Hepatocyte (in vitro differentiated cells): ENCODE data around the gene PPA2. TPM values are rescaled to one million over a fixed set of nuclear protein-coding genes. Genes with fewer than 3 reads are reported as not detected.

Source experiments
- DNase-seq: peaks from one replicate; pipeline ENCODE4 v3.0.0-alpha.2; 2016; ENCODE audit warnings: low spot score
- H2AFZ ChIP-seq: fragments of 200-600 bp; sonication (generic); 2 replicates; pipeline ENCODE4 v1.6.0; 2016; ENCODE audit warnings: antibody characterized with exemption, mild to moderate bottlenecking
- H3K27ac ChIP-seq: fragments of 200-600 bp; sonication (generic); 2 replicates; pipeline ENCODE4 v1.5.1; 2016; ENCODE audit warnings: mild to moderate bottlenecking
- H3K27me3 ChIP-seq: fragments of 200-600 bp; sonication (generic); 2 replicates; pipeline ENCODE4 v1.6.1; 2016
- H3K36me3 ChIP-seq: fragments of 200-600 bp; sonication (generic); replicated peaks from 2 replicates; pipeline ENCODE4 v1.5.1; 2016; ENCODE audit warnings: low read depth; ENCODE audit not compliant: insufficient read depth
- H3K4me1 ChIP-seq: fragments of 200-600 bp; sonication (generic); 2 replicates; pipeline ENCODE4 v1.5.1; 2016; ENCODE audit warnings: mild to moderate bottlenecking, moderate library complexity; ENCODE audit not compliant: insufficient read depth
- H3K4me2 ChIP-seq: fragments of 200-600 bp; sonication (generic); 2 replicates; pipeline ENCODE4 v1.6.0; 2016
- H3K4me3 ChIP-seq: fragments of 200-600 bp; sonication (generic); 2 replicates; pipeline ENCODE4 v1.5.1; 2016; ENCODE audit warnings: mild to moderate bottlenecking
- H3K79me2 ChIP-seq: fragments of 200-600 bp; sonication (generic); 2 replicates; pipeline ENCODE4 v1.6.0; 2017; ENCODE audit warnings: mild to moderate bottlenecking
- H3K9me2 ChIP-seq: fragments of 200-600 bp; sonication (generic); replicated peaks from 2 replicates; pipeline ENCODE4 v1.6.0; 2017; ENCODE audit warnings: mild to moderate bottlenecking; ENCODE audit not compliant: insufficient read depth
- H3K9me3 ChIP-seq: fragments of 200-600 bp; sonication (generic); 2 replicates; pipeline ENCODE4 v1.5.1; 2016; ENCODE audit warnings: low read depth, mild to moderate bottlenecking
- H4K20me1 ChIP-seq: fragments of 200-600 bp; sonication (generic); 2 replicates; pipeline ENCODE4 v1.6.0; 2016; ENCODE audit warnings: mild to moderate bottlenecking; ENCODE audit not compliant: insufficient read depth, poor library complexity, severe bottlenecking
- CTCF ChIP-seq: fragments of 200-600 bp; sonication (generic); IDR thresholded peaks from 2 replicates; pipeline ENCODE4 v1.5.1; 2016; ENCODE audit warnings: antibody characterized with exemption, mild to moderate bottlenecking; ENCODE audit not compliant: poor library complexity
- EZH2 ChIP-seq: fragments of 200-600 bp; sonication (generic); IDR thresholded peaks from 2 replicates; pipeline ENCODE4 v1.6.1; 2016; ENCODE audit warnings: antibody characterized with exemption, mild to moderate bottlenecking, borderline replicate concordance
- EZH2phosphoT487 ChIP-seq: fragments of 200-600 bp; sonication (generic); IDR thresholded peaks from one replicate; pipeline ENCODE4 v1.6.1; 2018; ENCODE audit warnings: antibody characterized with exemption, mild to moderate bottlenecking, low read depth, moderate library complexity; ENCODE audit not compliant: unreplicated experiment, severe bottlenecking
- WGBS: methylation state at CpG from one replicate; pipeline ENCODE4 v1.1.6; 2016; ENCODE audit warnings: low lambda C conversion rate; ENCODE audit errors: missing lambda C conversion rate; 5-methylcytosine and 5-hydroxymethylcytosine counted together
- polyA plus RNA-seq: library from polyadenylated mRNA; unstranded; fragments of >200 nt; fragmentation: Nextera tagmentation; extraction: Ambion mirVana; gene quantifications from 2 replicates; pipeline ENCODE4 v1.2.1, GENCODE V29; 2016
- total RNA-seq: library from RNA; depleted of rRNA; stranded (reverse); fragments of >200 nt; gene quantifications from 2 replicates; pipeline ENCODE4 v1.2.3, GENCODE V29; 2014

PPA2 gene
- total and polyA plus RNA-seq, 2 experiments from 2014 or later = 102 to 122 TPM

GRCh38 chr4:105392858-105393257, 81.0 kb downstream of the PPA2 start:
- H3K4me2 ChIP-seq = no peak overlapping the region
- no peak for DNase-seq
- no peak overlapping the region for H2AFZ ChIP-seq
- H3K79me2 ChIP-seq = no peaks in the 10 kb centered on the region
- TF ChIP-seq EZH2 = no peak
- no peak for TF ChIP-seq CTCF
- TF ChIP-seq EZH2phosphoT487 = no peak
- WGBS = 80% methylated on average over 4 of the region's 4 CpGs
- H3K4me3 ChIP-seq = no peak overlapping the region
- H3K27ac ChIP-seq = no peak overlapping the region
- H4K20me1 ChIP-seq = no peaks in the 10 kb centered on the region
- H3K9me3 ChIP-seq = no peaks in the 10 kb centered on the region
- no peaks in the 10 kb centered on the region for H3K36me3 ChIP-seq
- H3K9me2 ChIP-seq = no peaks in the 10 kb centered on the region
- no peaks in the 10 kb centered on the region for H3K4me1 ChIP-seq
- H3K27me3 ChIP-seq = no peaks in the 10 kb centered on the region

GRCh38 chr4:105389167-105389566, 84.7 kb downstream of the PPA2 start:
- Histone ChIP-seq H3K79me2 (no peaks in the 10 kb centered on the region), H3K27me3 (no peaks in the 10 kb centered on the region), H3K4me1 (peaks cover 7% of the 10 kb centered on the region), H4K20me1 (no peaks in the 10 kb centered on the region), H3K4me3 (no peak overlapping the region), H3K27ac (no peak overlapping the region), H3K4me2 (no peak overlapping the region), H2AFZ (no peak overlapping the region), H3K9me2 (no peaks in the 10 kb centered on the region), H3K36me3 (no peaks in the 10 kb centered on the region), H3K9me3 (no peaks in the 10 kb centered on the region)
- DNase-seq = no peak
- no peak for TF ChIP-seq EZH2
- 90% methylated on average over 3 of the region's 3 CpGs for WGBS

- no peak for DNase-seq
- Histone ChIP-seq H3K27me3 (no peaks in the 10 kb centered on the region), H3K9me3 (no peaks in the 10 kb centered on the region), H3K79me2 (no peaks in the 10 kb centered on the region), H2AFZ (no peak overlapping the region), H3K4me2 (no peak overlapping the region), H3K27ac (no peak overlapping the region), H3K4me1 (peaks cover 7% of the 10 kb centered on the region), H3K9me2 (no peaks in the 10 kb centered on the region), H3K36me3 (no peaks in the 10 kb centered on the region), H3K4me3 (no peak overlapping the region), H4K20me1 (no peaks in the 10 kb centered on the region)
- WGBS = 79% methylated on average over 5 of the region's 5 CpGs
- TF ChIP-seq EZH2phosphoT487 (no peak), EZH2 (no peak)
These were observed 86.4 kb downstream of the PPA2 start for GRCh38 chr4:105387466-105387865.

- no peak overlapping the region for H3K4me3 ChIP-seq
- 84% methylated on average over 4 of the region's 4 CpGs for WGBS
- no peaks in the 10 kb centered on the region for H3K27me3 ChIP-seq
- H3K79me2 ChIP-seq = no peaks in the 10 kb centered on the region
- no peaks in the 10 kb centered on the region for H3K9me3 ChIP-seq
- no peak overlapping the region for H2AFZ ChIP-seq
- DNase-seq = no peak
- no peaks in the 10 kb centered on the region for H4K20me1 ChIP-seq
- H3K4me1 ChIP-seq = peaks cover 7% of the 10 kb centered on the region
- H3K9me2 ChIP-seq = no peaks in the 10 kb centered on the region
- H3K4me2 ChIP-seq = no peak overlapping the region
- no peaks in the 10 kb centered on the region for H3K36me3 ChIP-seq
- no peak for TF ChIP-seq CTCF
- no peak for TF ChIP-seq EZH2
- TF ChIP-seq EZH2phosphoT487 = no peak
- H3K27ac ChIP-seq = no peak overlapping the region
These were observed 87.8 kb downstream of the PPA2 start for GRCh38 chr4:105386012-105386411.
